A673 (cell line): ENCODE results near the gene TXNDC15. TPM values are rescaled to one million over a fixed set of nuclear protein-coding genes. Genes with fewer than 3 reads are reported as not detected.

Experiments
- BruUV-seq: library from RNA; stranded (reverse); fragments of 400-500 nt; replicated peaks from 2 replicates; lab custom pipeline; 2021; lab: Mats Ljungman, UMichigan
- CTCF ChIA-PET: fragments of 300-600 bp; sonication (Branson Sonifier 250); formaldehyde crosslinking; loops from one replicate; lab custom pipeline; 2022; ENCODE audit warnings: antibody characterized with exemption; lab: Charles Lee
- POLR2A ChIA-PET: fragments of 300-600 bp; sonication (Branson Sonifier 250); formaldehyde crosslinking; loops from one replicate; lab custom pipeline; 2022; ENCODE audit warnings: antibody characterized with exemption; ENCODE audit not compliant: low non-redundant PET; lab: Charles Lee
- DNase-seq: peaks from one replicate; pipeline ENCODE4 v3.0.0-alpha.2; 2015; ENCODE audit warnings: low spot score
- H3K27ac ChIP-seq: fragments of 200-600 bp; sonication (generic); 2 replicates; pipeline ENCODE4 v1.5.1; 2016; ENCODE audit warnings: mixed run types, low read depth, mild to moderate bottlenecking, mixed read lengths, antibody characterized with exemption, low read length; ENCODE audit not compliant: poor library complexity, severe bottlenecking
- H3K27me3 ChIP-seq: fragments of 200-600 bp; sonication (generic); replicated peaks from 2 replicates; pipeline ENCODE4 v1.6.1; 2017; ENCODE audit warnings: mixed run types, low read depth, mild to moderate bottlenecking, mixed read lengths, antibody characterized with exemption, low read length; ENCODE audit not compliant: insufficient read depth, poor library complexity
- H3K36me3 ChIP-seq: fragments of 200-600 bp; sonication (generic); 2 replicates; pipeline ENCODE4 v1.6.1; 2016; ENCODE audit warnings: mixed run types, mild to moderate bottlenecking, mixed read lengths, antibody characterized with exemption, low read length; ENCODE audit not compliant: insufficient read depth, poor library complexity, severe bottlenecking
- H3K4me1 ChIP-seq: fragments of 200-600 bp; sonication (generic); 2 replicates; pipeline ENCODE4 v1.6.1; 2017; ENCODE audit warnings: mixed run types, mild to moderate bottlenecking, mixed read lengths, antibody characterized with exemption, low read length; ENCODE audit not compliant: insufficient read depth, poor library complexity, severe bottlenecking
- H3K4me3 ChIP-seq: fragments of 200-600 bp; sonication (generic); 2 replicates; pipeline ENCODE4 v1.5.1; 2016; ENCODE audit warnings: low read depth, mixed run types, mild to moderate bottlenecking, mixed read lengths, low read length; ENCODE audit not compliant: poor library complexity, severe bottlenecking
- H3K9me3 ChIP-seq: fragments of 200-600 bp; sonication (generic); 2 replicates; pipeline ENCODE4 v1.6.1; 2016; ENCODE audit warnings: mixed run types, low read depth, mild to moderate bottlenecking, mixed read lengths, antibody characterized with exemption, low read length; ENCODE audit not compliant: poor library complexity, severe bottlenecking
- CTCF ChIP-seq: fragments of 300-800, 200-600 bp; sonication (generic); conservative IDR thresholded peaks from 2 replicates; pipeline ENCODE4 v1.5.1; 2017; ENCODE audit warnings: low read depth, mild to moderate bottlenecking, antibody characterized with exemption, low read length, moderate library complexity, mixed read lengths
- EZH2 ChIP-seq: fragments of 200-600 bp; sonication (generic); IDR thresholded peaks from 2 replicates; pipeline ENCODE4 v1.6.1; 2017; ENCODE audit warnings: borderline replicate concordance, low read depth, mild to moderate bottlenecking, mixed read lengths, antibody characterized with exemption, low read length; ENCODE audit not compliant: poor library complexity, severe bottlenecking
- intact Hi-C: fragments of 100-400 bp; cut with micrococcal nuclease; formaldehyde crosslinking; loops from one replicate; pipeline ENCODE4 v1.10.0; 2022; ENCODE audit not compliant: unreplicated experiment
- total RNA-seq: library from RNA; stranded (reverse); gene quantifications from 2 replicates; pipeline ENCODE4 v1.2.3, GENCODE V29; 2021

The TXNDC15 gene
- total RNA-seq, 1 experiment from 2014 or later: 42.0 TPM

GRCh38 chr5:134887593-134888159, 13.5 kb downstream of the TXNDC15 start:
- TF ChIP-seq CTCF (no peak), EZH2 (no peak)
- no peak for DNase-seq
- intact Hi-C loops: no loop called here
- ChIA-PET CTCF (no interaction called here), POLR2A (no interaction called here)
- Histone ChIP-seq H3K36me3 (peaks cover 3% of the 10 kb centered on the region), H3K27ac (no peak overlapping the region), H3K4me3 (no peak overlapping the region), H3K4me1 (no peaks in the 10 kb centered on the region), H3K9me3 (no peaks in the 10 kb centered on the region), H3K27me3 (no peaks in the 10 kb centered on the region)
- no TSS peak for BruUV-seq

GRCh38 chr5:134889335-134889734, 15.2 kb downstream of the TXNDC15 start:
- POLR2A ChIA-PET: no interaction called here
- Histone ChIP-seq H3K4me3 (no peak overlapping the region), H3K4me1 (no peaks in the 10 kb centered on the region), H3K9me3 (no peaks in the 10 kb centered on the region), H3K27me3 (no peaks in the 10 kb centered on the region), H3K27ac (no peak overlapping the region), H3K36me3 (peaks cover 3% of the 10 kb centered on the region)
- intact Hi-C loops: no loop called here
- CTCF ChIA-PET: no interaction called here
- DNase-seq: no peak
- no TSS peak for BruUV-seq
- TF ChIP-seq CTCF: no peak
- no peak for TF ChIP-seq EZH2

GRCh38 chr5:134891473-134891872, 17.3 kb downstream of the TXNDC15 start:
- Histone ChIP-seq H3K4me1 (no peaks in the 10 kb centered on the region), H3K9me3 (no peaks in the 10 kb centered on the region), H3K27me3 (no peaks in the 10 kb centered on the region), H3K27ac (no peak overlapping the region), H3K36me3 (peaks cover 3% of the 10 kb centered on the region), H3K4me3 (no peak overlapping the region)
- TF ChIP-seq CTCF: no peak
- TF ChIP-seq EZH2: no peak
- ChIA-PET POLR2A (no interaction called here), CTCF (no interaction called here)
- no TSS peak for BruUV-seq
- DNase-seq: no peak
- intact Hi-C loops: no loop called here
